HG03558 (cell line): ENCODE data around the gene GPR162.

Experiments
- ATAC-seq: cut with Tn5 transposase; IDR thresholded peaks from one replicate; pipeline ENCODE4 v1.9.1; 2021; ENCODE audit warnings: moderate number of reproducible peaks; ENCODE audit not compliant: unreplicated experiment; ENCODE audit errors: extremely low read depth

GPR162 gene

DNA sequence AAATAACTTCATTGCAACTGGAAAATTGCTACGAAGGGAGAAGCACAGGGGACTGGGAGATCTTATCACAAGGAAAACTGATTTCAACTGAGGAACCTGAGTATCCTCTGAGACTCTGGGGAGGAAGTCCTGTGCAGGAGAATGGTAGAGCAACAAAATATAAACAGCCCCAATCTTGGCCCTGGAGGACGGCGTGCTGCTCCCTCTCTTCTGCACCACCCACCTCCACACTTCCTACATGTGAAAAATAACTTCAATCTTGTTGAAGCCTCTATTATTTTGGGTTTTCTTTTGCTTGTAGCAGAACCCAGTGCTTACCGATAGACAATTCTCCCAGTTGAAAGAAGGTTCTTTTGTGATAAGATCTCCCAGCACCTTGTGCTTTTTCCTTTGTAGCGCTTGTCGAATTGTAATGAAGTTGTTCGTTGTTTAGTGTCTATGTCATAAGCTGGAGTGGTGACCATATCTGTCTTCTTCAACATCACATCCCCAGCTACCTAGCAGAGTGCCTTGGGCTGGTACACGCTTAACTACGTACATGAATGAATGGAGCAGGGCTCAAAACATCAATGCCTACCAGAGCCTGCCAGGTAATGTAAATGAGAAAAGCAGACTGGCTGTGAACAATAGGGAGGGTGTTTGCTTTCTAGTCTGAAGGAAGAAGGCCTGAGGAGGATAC is 35.1 kb upstream of the GPR162 start:
- ATAC-seq: no peak

DNA sequence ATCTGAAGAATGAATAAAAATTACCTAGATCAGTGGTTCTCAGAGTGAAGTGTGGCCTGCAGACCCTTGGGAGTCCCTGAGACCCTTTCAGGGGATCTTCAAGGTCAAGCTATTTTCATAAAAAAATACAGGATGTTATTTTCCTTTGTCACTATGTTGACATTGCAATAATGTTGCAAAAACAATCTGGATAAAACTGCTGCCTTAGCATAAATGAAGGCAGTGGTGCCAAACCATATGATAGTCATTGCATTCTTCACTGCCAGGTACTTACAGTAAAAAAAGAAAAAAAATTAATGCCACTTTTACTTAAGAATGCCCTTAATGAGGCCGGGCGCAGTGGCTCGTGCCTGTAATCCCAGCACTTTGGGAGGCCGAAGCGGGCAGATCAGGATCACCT is 34.3 kb upstream of the GPR162 start:
- no peak for ATAC-seq

DNA sequence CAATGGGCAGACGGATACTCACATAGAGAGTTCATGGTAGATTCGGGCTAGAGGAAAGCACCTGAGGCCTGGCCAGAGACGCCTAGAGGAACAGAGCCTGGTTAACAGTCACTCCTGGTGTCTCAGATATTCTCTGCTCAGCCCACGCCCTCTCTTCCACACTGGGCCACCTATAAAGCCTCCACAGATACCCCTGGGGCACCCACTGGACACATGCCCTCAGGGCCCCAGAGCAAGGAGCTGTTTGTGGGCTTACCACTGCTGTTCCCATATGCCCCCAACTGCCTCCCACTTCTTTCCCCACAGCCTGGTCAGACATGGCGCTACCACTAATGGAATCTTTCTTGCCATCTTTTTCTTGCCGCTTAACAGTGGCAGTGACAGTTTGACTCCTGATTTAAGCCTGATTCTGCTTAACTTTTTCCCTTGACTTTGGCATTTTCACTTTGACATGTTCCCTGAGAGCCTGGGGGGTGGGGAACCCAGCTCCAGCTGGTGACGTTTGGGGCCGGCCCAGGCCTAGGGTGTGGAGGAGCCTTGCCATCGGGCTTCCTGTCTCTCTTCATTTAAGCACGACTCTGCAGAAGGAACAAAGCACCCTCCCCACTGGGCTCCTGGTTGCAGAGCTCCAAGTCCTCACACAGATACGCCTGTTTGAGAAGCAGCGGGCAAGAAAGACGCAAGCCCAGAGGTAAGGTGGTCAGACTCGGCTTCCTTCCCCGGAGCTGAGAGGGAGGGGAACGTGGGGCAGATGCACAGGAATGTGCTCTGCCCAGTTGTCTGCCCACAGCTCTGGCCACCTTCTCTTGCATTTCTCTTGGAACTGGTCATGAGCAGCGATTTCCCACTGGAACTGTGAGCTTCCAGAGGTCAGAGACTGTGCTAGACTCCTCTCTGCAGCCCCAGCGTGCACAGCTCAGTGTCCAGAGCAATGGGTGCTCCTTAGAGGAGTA is 32.4 kb upstream of the GPR162 start, which contains the start of gene CD4:
TSS of gene CD4 (plus strand) at position 557 of the 953 bp plus-strand sequence. CDS start 10,611 bp downstream, outside the sequence.
- no peak for ATAC-seq

DNA sequence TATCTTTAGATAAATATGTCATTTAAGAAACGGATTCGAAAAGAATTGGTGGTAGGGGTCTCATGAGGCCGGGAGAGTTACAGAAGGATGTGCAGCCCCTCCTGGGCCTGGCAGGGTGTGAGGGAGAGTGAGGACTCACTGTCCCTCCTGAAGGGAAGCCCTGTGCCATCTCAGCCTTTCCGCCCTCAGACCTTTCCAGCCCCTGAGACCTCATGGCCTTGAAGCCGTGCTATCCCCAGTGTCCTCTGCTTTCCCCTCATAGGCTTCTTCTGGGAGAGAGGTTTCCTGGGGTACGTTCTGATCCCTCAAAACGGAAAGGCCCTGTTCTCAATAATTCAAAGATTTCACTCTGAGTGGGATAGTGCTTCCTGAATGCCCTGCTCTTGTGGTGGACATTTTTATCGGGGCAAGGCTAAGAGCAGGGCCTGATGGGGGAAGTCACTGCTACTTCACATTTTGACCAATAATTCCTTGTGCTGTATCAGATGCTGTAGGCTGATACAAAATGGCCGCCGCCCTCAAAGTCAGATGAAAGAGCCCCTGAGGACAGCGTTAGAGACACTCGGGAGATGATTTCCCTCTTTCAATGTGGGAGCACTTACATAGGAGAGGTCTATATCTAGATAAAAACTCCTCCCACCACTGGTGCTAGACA is 31.0 kb upstream of the GPR162 start:
- ATAC-seq: no peak

DNA sequence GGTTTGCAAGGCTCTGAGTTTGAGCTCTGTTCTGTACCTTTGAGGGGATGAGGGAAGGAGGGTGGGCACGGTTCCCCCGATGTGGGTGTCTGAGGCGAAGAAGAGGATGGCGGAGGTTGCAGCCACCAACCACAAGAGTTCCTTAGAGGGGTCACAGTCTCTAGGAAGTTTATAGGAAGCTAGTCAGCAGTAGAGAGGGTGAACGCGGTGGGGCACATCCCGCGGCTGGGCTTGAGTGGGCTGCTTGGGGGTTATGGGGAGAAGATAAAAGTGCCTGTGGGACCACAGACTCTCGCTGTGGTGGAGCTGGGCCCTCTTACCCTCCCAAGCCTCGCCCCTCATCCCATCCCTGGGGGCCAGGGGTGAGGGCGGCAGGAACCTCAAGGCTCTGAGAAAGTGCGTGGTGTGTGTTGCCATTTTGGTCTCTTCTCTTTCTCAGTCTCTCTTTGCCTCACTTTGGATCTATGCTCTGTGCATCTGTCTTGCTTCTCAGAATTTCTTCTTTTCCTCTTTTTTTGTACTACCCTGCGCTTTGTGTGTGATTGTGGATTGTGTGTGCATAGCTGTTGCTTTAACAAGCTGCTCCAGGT is 29.6 kb upstream of the GPR162 start:
- ATAC-seq: no peak

DNA sequence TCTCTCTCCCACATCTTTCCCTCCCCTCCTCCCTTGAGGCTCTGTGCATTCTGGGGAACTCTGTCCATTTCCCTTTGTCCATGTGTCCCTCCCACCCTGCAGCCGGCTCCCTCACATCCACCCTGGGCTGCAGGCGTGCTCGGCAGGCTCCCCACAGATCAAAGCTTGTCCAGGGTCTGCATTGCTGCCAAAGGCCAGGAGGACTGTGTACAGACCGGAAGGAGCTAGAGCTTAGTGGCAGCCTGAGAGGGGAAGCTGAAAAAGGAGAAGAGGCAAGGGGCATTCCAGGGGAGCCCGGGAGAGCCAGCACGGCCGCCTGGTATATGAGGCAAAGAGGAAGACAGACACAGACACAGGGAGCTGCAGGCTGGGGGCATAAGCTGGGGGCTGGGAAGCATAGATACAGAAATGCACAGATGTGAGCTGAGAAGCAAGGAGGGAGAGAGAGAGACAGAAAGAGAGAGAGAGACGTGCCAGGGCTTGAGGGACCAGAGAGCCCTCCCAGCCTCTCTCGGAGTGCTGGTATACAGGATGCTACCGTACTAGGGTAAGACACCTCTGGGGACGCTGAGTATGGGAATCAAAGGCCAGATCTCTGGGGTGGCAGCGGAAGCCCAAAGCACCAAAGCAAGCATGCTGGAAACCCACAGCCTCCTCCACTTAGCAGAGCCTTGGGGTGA is 29.0 kb upstream of the GPR162 start:
- ATAC-seq: no peak

DNA sequence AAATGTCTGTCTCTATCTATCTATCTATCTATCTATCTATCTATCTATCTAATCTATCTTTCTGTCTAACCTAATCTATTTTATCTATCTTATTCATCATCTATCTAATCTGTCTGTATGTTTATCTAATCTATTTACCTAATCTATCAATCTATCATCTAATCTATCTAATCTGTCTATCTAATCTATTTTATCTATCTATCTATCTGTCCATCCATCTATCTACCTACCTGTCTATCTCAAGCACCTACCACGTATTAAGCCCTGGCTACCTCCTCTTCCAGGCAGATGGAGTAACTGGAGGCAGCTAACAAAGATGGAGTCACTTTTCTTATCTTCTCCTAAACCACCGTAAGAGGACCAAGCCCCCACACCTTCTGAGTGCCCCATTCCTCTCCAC is 26.5 kb upstream of the GPR162 start:
- ATAC-seq: no peak

DNA sequence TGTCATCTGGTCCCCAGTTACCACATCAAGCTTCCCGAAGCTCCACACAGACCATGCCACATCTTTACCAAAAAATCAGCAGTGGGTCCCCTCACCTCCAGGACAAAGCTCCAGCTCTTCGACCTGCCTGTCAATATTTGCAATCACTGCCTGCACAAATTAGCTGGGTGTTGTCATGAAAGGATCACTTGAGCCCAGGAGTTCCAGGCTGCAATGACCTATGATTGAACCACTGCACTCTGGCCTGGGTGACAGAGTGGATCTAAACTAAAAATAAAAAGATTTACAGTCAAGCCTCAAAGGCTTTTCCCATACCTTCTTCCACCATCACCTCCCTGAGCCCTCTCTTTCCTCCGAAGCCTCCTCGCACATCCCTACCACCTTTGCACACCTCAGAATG is 25.0 kb upstream of the GPR162 start:
- no peak for ATAC-seq

DNA sequence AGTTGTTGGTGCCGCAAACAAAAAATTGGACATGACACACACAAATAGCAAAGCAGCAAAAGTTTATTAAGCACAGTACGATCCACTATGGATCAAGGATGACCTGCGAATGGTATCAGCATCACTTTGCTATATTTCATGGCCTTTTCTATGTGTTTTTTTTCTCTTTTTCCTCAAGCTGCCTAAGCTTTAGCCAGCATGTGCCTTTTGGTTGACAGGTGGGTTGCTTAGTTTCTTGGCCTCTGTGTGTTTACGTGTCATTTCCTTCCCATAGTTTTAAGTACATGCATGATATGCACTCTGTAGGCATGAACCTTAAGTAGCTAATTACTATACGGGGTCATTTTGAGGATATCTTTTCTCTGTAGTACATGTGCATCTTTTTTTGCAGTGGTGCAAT is 22.5 kb upstream of the GPR162 start:
- no peak for ATAC-seq

DNA sequence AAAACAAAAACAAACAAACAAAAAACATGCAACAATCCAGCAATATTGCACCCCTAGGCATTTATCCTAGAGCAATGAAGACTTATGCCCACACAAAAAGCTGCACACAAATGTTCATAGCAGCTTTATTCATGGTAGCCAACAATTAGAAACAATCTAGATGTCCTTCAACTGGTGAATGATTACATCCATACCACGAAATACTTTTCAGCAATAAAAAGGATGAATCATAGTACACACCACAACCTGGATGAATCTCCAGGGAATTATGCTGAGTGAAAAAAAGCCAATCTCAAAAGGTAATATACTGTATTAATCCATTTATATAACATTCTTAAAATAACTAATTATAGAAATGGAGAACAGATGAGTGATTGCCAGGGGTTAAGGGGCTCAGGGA is 14.5 kb upstream of the GPR162 start:
- ATAC-seq: no peak

DNA sequence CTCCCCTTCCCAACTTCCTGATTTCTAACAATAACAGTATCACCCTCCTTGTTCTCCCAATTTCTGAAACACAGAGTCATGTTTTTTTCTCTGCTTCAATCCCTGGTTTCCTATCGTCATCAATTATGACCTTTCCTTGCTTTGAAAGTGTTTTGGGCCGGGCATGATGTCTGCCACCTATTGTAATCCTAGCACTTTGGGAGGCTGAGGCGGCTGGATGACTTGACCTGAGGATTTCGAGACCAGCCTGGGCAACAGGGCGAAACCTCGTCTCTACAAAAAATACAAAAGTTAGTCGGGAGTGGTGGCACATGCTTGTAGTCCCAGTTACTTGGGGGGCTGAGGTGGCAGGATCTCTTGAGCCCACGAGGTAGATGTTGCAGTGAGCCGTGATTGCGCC is 12.6 kb upstream of the GPR162 start:
- no peak for ATAC-seq

DNA sequence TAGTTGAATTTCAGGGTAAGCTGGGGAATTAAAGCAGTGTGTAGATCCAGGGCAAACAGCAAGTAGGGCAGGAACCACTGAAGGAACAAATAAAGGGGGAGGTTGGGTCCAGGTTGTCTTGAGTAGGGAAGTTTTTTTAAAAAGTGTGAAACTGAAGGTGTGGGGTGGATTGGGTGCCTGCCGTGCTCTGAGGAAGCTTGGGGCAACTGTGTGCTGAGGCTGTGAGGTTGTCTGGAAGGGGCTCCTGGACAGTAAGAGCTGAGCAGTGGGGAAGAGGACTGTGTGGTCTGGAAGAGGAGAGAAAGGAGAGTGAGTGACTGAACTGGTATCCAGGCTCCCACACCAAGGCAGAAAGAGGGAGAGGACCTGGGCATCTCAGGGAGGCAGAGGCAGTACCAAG is 10.9 kb upstream of the GPR162 start:
- ATAC-seq: no peak

DNA sequence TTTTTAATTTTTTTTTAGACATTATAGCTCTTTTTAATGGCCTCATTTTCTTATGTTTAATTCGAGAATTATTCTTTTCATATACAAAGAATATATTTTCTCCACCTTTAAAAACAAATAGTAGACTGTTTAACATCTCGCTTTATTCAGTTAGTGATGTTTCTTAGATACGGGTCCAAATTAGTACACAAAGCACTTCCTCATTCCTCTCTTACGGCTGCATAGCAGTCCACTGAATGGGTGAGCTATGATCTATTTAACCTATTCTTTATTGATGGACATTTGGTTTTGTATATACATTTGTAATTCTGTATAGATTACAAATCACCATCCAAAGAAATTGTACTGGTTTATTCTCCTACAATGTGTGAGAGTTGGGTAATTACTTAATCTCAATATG is 8.3 kb upstream of the GPR162 start:
- ATAC-seq: no peak

DNA sequence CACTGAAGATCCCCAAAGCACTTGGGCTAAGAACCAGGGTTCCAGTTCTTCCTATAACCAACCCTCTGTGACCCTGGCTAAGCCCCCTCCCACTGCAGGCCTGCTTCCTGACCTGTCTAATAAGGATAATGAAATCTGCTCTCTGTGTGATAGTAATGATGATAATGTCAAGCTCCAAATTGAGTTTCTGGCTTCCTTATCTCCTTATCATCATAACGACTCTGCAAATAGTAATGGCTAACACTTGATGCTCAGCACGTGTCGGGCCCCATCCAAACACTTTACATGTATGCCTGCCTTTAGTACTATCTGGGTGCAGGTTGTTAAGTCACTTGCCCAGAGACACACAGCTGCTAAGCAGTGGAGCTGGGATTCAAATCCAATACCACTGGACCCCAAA is 5.0 kb upstream of the GPR162 start:
- ATAC-seq: no peak

DNA sequence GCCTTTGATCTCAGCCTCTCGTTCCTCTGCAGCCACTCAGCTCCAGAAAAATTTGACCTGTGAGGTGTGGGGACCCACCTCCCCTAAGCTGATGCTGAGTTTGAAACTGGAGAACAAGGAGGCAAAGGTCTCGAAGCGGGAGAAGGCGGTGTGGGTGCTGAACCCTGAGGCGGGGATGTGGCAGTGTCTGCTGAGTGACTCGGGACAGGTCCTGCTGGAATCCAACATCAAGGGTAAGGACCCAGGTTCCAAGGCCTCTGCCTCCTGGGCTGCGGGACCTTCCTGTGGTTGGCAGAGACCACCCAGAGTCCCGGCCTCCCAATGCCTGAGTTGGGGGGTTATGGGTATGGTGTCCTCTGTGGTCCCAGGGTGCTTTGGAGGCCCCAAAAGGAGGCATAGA is 4.5 kb upstream of the GPR162 start:
- no peak for ATAC-seq

DNA sequence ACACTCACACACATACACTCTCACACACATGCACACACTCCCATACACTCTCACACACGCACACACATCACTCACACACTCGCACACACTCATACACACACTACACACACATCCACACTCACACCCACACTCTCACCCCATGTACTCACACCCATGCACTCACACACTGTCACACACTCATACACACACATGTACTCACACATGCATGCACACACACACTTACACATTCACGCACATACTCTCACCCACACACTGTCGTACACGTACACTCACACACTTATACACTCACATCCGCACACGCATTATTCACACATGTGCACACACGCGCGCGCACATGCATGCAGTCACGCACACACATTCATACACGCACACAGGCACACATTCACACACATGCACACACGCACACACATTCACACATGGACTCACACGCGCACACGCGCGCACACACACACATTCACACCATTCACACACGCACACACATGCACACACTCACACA is 3.9 kb upstream of the GPR162 start:
- no peak for ATAC-seq

DNA sequence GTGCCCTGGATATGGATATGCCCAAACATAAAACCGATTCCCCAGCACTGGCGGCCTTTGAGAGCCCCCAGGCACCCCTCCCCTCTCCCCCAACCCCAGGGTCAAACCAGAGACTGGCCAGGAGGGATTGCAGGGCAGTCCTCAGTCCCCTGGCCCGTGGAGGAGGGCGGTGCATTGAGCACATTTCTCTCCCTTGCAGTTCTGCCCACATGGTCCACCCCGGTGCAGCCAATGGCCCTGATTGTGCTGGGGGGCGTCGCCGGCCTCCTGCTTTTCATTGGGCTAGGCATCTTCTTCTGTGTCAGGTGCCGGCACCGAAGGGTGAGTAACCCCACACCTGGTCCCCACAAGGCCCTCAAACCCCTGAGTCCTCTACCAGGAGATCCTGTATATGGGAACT is 3.4 kb upstream of the GPR162 start:
- ATAC-seq: no peak

DNA sequence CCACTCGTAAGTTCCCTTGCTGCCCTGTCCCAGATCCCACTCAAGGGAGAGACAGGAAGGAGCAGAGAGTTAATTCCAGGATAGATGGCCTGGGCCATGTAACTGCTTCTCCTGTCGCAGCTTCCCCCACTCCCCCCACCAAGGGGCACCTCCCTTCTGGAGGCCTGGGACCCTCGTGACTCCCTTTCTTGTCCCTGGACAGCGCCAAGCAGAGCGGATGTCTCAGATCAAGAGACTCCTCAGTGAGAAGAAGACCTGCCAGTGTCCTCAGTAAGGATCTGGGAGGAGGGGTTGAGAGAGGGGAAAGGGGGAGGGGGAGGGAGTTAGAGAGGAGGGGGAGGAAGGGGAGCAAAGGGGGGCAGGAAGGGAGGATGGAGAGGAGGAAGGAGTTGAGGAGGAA is 3.0 kb upstream of the GPR162 start:
- no peak for ATAC-seq

DNA sequence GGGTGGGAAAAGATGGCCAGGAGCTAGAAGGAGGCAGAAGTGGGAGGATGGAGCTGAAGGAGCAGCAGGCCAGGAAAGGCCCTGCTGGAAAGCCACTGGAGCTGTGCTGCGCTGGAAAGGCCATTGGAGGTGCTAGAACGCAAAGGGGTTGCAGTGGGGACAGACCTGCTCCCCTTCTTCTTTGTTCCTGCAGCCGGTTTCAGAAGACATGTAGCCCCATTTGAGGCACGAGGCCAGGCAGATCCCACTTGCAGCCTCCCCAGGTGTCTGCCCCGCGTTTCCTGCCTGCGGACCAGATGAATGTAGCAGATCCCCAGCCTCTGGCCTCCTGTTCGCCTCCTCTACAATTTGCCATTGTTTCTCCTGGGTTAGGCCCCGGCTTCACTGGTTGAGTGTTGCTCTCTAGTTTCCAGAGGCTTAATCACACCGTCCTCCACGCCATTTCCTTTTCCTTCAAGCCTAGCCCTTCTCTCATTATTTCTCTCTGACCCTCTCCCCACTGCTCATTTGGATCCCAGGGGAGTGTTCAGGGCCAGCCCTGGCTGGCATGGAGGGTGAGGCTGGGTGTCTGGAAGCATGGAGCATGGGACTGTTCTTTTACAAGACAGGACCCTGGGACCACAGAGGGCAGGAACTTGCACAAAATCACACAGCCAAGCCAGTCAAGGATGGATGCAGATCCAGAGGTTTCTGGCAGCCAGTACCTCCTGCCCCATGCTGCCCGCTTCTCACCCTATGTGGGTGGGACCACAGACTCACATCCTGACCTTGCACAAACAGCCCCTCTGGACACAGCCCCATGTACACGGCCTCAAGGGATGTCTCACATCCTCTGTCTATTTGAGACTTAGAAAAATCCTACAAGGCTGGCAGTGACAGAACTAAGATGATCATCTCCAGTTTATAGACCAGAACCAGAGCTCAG is 2.3 kb upstream of the GPR162 start:
- no peak for ATAC-seq
